HG03378 (cell line): Measurements from ENCODE around the gene STOX1.
"Not testable (repeated sequence)": the region's sequence is repeated elsewhere in the genome, so short reads cannot be mapped to it uniquely, and the experiment has no call there.

ENCODE experiments used
- ATAC-seq: cut with Tn5 transposase; IDR thresholded peaks from one replicate; pipeline ENCODE4 v1.9.1; 2021; ENCODE audit warnings: mild to moderate bottlenecking, moderate library complexity; ENCODE audit not compliant: unreplicated experiment

Gene STOX1

GRCh38 chr10:68828083-68828601 lies 811 bp downstream of the STOX1 start:
- ATAC-seq, result not testable (repeated sequence)

DNA sequence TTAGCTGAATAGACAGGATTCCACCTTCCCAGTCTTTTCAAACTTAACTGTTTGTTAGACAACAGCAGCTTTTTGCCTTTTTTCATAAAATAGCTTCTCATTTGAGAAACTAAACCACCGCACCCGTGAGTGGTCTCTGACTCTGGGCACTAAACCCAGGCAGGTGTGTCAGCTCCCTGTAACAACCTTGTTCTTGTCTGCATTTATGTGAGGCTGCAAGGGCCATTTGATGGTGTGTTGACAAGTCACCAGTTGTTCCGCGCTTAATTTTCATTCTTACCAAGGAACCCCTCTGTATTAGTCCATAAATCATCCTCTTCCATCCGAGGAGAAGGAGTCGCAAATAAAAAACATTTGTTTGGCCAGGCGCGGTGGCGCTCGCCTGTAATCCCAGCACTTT lies 1.5 kb downstream of the STOX1 start:
- ATAC-seq, result no peak

DNA sequence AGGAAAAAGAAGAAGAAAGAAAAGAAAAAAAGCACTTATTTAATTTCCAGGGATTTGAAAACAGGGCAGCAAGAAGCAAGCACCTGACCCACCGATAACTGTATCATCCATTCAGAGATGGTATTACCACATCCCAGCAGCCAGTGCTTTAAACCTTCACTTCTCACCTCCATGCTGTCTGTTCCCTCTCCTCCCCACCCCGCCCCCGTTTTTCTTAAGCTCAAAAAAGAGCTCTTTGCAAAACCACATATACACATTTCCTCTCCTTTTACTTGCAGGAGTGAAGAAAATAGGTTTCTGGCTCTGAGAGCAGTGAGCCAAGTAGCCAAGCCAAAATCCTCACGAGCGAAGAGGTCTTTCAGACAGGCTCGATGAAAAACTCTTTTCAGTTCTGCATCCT lies 2.2 kb downstream of the STOX1 start:
- no peak for ATAC-seq

DNA sequence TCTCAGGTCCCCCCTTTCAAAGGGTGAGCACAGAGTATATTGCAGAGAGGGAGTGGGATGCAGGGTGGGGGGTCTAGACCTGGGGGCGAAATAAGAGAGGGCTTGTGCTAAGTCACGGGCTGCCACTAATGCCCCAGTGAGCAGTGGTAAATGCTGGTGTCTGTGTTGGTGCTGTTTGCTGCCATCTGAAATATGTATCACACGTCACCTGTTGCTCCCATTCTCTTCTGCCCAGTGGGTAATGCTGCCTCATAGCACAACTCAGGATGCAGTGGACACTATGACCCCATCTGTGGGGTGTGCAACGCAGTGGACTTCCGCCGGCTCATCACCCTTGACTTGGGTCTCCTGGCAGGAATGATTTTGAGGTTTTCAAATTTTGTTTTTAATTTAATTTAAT lies 2.6 kb downstream of the STOX1 start:
- no peak for ATAC-seq

DNA sequence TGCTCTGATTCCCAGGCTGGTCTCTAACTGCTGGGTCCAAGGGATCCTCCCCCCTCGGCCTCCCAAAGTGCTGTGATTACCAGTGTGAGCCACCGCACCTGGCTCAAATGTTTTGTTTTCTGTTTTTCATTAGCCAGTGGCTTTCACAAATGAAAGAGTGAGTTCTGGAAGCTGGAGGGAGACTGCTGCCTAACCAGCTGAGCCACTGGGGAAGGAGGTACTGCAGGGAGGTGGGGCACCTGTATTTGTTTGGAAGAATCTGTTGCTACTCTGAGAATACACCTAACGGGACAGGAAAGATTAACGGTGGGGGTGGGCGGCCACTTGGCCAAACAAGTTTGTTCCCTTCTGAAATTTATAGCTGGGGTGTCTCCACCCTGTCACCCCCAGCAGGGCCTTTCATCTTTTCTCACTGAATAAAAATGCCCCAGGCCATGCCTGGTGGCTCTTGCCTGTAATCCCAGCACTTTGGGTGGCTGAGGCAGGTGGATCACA lies 4.7 kb downstream of the STOX1 start:
- no peak for ATAC-seq

GRCh38 chr10:68832601-68833000 lies 5.3 kb downstream of the STOX1 start:
- no peak for ATAC-seq

DNA sequence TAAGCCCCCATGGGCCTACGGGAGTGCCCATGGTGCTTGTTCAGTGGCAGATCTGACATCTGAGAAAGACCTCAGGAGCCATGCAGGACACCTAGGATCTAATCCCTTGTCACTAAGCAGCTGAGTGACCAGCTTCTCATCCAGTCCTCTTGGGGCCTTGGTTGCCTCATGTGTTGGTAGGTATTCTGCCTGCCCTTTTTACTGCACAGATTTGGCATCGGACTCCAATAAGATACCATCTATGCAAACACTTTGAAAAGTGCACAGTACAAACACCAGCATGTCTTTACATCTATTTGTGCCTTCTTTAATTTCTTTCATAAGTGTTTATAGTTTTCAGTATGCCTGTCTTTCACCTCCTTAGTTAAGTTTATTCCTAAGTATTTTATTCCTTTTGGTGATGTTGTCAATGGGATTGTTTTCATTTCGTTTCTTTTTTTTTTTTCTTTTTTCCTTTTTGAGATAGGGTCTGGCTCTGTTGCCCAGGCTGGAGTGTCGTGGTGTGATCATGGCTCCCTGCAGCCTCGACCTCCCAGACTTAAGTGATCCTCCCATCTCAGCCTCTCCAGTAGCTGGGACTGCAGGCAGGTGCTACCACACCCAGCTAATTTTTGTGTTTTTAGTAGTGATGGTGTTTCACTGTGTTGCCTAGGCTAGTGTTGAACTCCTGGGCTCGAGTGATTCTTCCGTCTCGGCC lies 10.4 kb downstream of the STOX1 start:
- no peak for ATAC-seq

DNA sequence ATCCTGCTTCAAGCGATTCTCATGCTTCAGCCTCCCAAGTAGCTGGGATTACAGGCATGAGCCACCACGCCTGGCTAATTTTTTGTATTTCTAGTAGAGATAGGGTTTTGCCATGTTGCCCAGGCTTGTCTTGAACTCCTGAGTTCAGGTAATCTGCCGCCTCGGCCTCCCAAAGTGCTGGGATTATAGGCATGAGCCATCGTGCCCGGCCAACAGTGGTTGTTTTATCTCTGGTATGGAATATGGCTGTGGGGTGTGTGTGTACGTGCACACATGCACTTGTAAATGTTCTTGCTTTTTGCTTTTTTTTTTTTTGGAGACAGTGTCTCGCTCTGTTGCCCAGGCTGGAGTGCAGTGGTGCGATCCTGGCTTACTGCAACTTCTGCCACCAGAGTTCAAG lies 13.3 kb downstream of the STOX1 start:
- ATAC-seq, result not testable (repeated sequence)

GRCh38 chr10:68848281-68848680 lies 20.9 kb downstream of the STOX1 start:
- no peak for ATAC-seq

DNA sequence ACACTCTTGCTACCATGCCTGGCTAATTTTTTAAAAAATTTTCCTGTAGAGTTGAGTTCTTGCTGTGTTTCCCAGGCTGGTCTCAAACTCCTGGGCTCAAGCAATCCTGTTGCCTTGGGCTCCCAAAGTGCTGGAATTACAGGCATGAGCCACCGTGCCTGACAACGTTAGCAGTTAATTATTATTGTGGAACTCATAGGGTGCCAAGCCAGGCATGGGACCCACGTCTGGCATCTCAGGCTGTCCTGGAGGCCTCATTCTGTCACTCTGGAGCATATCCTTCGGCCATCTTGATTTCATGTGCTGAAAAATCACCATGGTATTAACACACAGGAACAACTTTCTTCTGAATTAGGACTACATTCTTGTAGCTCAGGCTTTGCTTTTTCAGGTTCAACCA lies 21.5 kb downstream of the STOX1 start:
- no peak for ATAC-seq

- ATAC-seq, result no peak
These were observed 29.0 kb downstream of the STOX1 start for GRCh38 chr10:68856352-68856751.

- ATAC-seq, result no peak
These were observed 29.7 kb downstream of the STOX1 start for GRCh38 chr10:68857005-68857404.

DNA sequence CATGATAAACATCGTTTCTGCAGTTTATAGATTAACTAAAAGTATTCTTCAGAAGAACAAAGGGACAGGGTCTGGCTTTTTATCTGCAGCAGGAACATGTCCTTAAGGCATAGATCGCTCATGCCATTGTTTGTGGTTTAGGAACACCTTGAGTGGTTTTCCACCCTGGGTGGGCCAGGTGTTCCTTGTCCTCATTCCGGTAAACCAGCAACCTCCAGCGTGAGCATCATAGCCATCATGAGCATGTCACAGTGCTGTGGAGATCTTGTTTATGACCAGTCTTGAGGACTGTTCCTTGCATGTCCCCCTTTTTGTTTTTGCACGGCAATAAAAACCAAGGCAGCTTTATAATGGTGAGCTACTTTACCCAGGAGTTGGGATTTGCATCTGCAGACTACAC lies 33.9 kb downstream of the STOX1 start:
- ATAC-seq, result no peak

- no peak for ATAC-seq
These were observed 37.3 kb downstream of the STOX1 start for GRCh38 chr10:68864611-68865010.

- ATAC-seq, result not testable (repeated sequence)
These were observed 40.8 kb downstream of the STOX1 start for GRCh38 chr10:68868173-68868572.

- no peak for ATAC-seq
These were observed 42.3 kb downstream of the STOX1 start for GRCh38 chr10:68869623-68870022.

DNA sequence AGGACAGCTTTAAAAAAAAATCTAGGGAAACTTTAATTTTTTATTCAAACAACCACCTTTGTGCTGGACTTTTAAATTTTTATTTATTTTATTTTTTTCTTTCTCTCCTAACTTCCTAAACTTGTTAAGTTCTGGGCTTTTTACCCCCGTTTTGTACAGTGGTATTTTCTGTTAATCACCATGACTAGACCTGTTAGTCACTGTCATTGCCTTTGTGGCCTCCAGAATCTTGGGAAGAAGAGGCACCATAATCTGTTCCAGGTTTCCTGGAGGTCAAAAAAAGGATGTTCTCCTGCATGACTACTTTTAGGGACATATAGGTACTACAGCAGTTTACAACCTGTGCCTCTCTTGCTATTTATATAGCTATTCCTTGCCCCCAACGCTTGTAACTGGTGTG lies 42.7 kb downstream of the STOX1 start:
- no peak for ATAC-seq

DNA sequence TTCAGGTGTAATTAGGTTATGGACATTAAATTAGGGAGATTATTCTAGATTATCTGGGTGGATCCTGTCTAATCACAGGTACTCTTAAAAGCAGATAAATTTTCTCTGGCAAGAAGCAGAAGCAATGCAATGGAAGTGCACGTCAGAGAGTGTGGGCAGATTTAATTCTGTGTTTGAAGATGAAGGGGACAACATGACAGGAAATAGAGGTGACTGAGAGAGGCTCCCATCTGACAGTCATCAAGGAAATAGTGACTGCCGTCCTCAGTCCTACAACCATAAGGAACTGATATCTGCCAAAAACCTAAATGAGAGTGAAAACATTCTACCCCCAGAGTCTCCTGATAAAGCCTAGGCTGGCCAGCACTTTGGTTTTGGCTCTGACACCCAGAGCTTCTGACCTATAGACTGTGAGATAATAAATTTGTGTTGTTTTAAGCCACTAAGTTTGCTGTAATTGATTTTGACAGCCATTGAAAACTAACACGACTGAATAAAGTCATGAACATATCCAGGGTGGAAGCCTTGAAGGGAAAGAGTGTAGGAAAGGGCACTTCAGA lies 43.3 kb downstream of the STOX1 start:
- ATAC-seq, result no peak

GRCh38 chr10:68871105-68871711 lies 43.9 kb downstream of the STOX1 start:
- no peak for ATAC-seq

GRCh38 chr10:68871731-68872342 lies 44.5 kb downstream of the STOX1 start:
- no peak for ATAC-seq

DNA sequence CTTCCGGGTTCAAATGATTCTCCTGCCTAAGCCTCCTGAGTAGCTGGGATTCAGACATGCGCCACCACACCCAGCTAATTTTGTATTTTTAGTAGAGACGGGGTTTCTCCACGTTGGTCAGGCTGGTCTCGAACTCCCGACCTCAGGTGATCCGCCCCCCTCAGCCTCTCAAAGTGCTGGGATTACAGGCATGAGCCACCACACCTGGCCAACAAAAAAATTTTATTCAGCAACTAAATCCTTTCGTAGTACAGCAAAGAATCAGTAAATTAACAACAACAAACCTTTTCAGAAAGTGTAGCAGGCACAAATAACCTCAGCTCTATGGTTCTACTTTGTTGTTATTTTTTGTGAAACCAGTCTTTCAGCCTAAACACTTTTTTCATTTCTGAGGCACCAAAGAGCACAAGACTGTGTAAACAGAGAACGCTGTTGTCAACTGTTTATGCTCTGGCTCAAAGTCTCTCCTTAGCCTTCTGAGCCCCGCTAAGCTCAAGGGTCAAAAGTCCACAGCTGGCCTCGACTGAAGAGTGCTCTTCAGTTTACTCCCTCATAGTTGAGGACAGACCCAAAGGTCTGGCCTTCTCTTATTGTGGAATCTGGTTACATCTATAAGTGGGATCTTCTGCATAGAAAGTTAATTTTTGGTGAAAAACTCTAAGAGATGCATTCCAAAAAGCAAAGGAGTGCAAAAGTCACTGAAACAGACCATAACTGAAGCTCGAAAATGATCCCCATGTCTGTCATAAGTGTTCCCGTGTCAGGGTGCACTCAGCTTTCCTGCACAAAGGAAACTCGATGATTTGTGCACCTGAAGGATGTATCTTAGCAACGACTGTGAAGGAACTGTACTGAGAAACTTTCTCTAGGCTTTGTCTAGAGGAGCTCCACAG lies 49.2 kb downstream of the STOX1 start:
- no peak for ATAC-seq
